IPS DF 4.7 (cell line): ENCODE results near the gene KLF2.

Source experiments
- DNase-seq: peaks from one replicate; pipeline ENCODE4 v3.0.0-alpha.2; 2013; ENCODE audit warnings: low spot score; ENCODE audit errors: extremely low read depth

KLF2 gene

DNA sequence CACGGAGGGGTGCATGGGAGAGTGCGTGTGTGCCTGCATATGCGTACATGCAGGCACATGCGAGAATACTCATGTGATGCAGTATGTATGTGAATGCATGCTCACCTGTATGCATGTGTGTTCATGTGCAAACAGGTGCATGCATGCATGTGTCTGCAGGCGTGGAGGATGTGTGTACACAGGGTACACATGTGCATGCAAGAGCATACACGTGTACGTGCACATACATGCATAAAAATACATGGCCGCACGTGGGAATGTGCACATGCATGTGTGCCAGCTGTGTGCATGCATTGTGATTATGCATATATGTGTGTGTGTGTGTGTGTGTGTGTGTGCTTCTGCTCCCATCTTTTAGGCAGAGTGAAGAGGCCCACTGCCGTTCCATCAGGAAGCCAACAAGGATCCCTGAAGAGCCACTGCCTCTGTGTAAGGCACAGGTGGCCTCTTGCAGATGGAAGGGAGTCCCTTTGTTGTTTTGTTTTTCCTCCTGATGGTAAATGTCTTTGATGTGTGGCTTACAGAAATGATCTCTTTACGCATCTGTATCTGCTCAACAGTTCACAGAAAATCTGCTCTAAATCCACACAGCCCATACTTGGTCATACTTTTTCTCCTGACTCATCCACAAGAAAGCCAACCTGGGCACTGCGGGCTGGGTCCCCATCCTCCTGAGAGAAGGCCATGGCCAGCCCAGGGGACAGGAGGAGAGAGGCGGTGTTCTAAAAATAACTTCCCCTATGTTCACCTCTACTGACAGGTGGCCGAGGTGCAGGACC lies 50.7 kb downstream of the KLF2 start:
- DNase-seq = no peak

- DNase-seq = no peak
Observed at GRCh38 chr19:16375936-16376185, 51.2 kb downstream of the KLF2 start.

GRCh38 chr19:16376241-16376640 lies 51.6 kb downstream of the KLF2 start:
- no peak for DNase-seq

DNA sequence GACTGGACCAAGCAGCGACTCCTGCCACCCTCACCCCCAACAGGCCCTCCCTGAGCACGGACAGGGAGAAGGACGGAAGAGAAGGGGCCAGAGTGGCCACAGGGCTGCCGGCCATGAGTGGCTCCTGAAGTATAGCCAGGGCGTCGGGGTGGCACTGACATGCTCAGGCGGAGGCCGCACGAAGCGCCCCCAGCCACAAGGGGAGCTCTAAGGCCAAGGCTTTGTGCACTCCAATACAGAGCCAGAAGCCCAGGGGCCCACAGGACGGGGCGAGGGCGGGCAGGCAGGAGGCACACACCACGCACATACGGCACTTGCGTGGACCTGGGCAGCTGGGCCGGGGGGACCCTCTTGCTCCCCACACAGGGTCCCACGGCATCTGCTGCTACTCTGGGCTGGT lies 52.0 kb downstream of the KLF2 start:
- no peak for DNase-seq

DNA sequence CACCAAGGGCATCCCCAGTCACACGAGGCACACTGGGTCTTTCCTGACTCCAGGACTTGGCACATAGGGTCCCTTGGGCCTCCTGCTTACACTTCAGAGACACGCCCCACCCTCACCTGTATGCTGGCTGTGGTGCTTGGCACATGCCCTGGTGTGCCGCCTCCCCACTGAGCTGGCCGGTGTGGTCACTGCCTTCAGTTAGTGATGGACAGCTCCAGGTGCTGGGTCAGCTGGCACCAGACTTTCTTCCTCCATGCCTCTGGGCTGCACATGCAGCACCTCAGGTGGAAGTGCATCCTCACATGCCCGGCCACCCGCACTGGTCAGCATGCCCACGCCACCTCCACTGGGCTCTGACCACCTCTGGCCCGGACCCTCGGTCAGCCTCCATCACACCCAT lies 52.9 kb downstream of the KLF2 start:
- DNase-seq = no peak
